HL-60 (cell line): ENCODE data around the gene AMBP.
A peak's percentile ranks its signal among the peaks of the same experiment; 100 is the strongest.

Source experiments
- DNase-seq, 2 experiments: peaks; one replicate each; pipeline ENCODE4 v3.0.0-alpha.2; 2010 to 2020; ENCODE audit warnings: low read depth in 1 of 2, low spot score in 1 of 2
- H3K27ac ChIP-seq: fragments of 250-450 bp; sonication (Bioruptor Pico); replicated peaks from 2 replicates; pipeline ENCODE4 v1.5.1; 2020; ENCODE audit warnings: mild to moderate bottlenecking, moderate library complexity
- H3K27me3 ChIP-seq: fragments of 250-450 bp; sonication (Bioruptor Pico); 2 replicates; pipeline ENCODE4 v1.5.1; 2021; ENCODE audit warnings: mild to moderate bottlenecking, moderate library complexity; ENCODE audit not compliant: insufficient read depth, poor library complexity, severe bottlenecking
- H3K4me3 ChIP-seq: replicated peaks from 2 replicates; pipeline ENCODE4 v1.5.1; 2011; ENCODE audit warnings: mild to moderate bottlenecking, control low read depth, low read length; ENCODE audit not compliant: insufficient read depth
- CTCF ChIP-seq: IDR thresholded peaks from one replicate; pipeline ENCODE4 v1.5.1; 2011; ENCODE audit warnings: low read length, control low read depth, inconsistent platforms; ENCODE audit not compliant: insufficient read depth
- GABPA ChIP-seq: IDR thresholded peaks from 2 replicates; pipeline ENCODE4 v1.6.1; 2012; ENCODE audit warnings: low read depth
- POLR2AphosphoS5 ChIP-seq: IDR thresholded peaks from 2 replicates; pipeline ENCODE4 v1.6.1; 2012; ENCODE audit warnings: low read depth
- REST ChIP-seq: IDR thresholded peaks from 2 replicates; pipeline ENCODE4 v1.6.1; 2012; ENCODE audit warnings: low read depth; ENCODE audit not compliant: insufficient replicate concordance
- SPI1 ChIP-seq: IDR thresholded peaks from 2 replicates; pipeline ENCODE4 v1.6.1; 2012; ENCODE audit warnings: low read depth, mild to moderate bottlenecking, borderline replicate concordance

The AMBP gene

GRCh38 chr9:114023961-114024360 lies 54.1 kb downstream of the AMBP start:
- TF ChIP-seq CTCF (no peak), POLR2AphosphoS5 (no peak), SPI1 (no peak)
- DNase-seq: no peak
- Histone ChIP-seq H3K27me3 (no peaks in the 10 kb centered on the region), H3K27ac (no peak overlapping the region), H3K4me3 (no peak overlapping the region)

- Histone ChIP-seq H3K4me3 (no peak overlapping the region), H3K27ac (no peak overlapping the region), H3K27me3 (no peaks in the 10 kb centered on the region)
- TF ChIP-seq SPI1 (peak; percentile 86), POLR2AphosphoS5 (no peak), REST (no peak)
- DNase-seq: peak; percentile 34 to 35
These were observed 56.5 kb downstream of the AMBP start for GRCh38 chr9:114021578-114021977.

- no peak overlapping the region for H3K4me3 ChIP-seq
- no peak for TF ChIP-seq GABPA
- no peak for TF ChIP-seq SPI1
- no peak for TF ChIP-seq POLR2AphosphoS5
- no peak for TF ChIP-seq CTCF
- no peak for TF ChIP-seq REST
- H3K27ac ChIP-seq: no peak overlapping the region
- H3K27me3 ChIP-seq: no peaks in the 10 kb centered on the region
- no peak for DNase-seq
These were observed 60.1 kb downstream of the AMBP start for GRCh38 chr9:114017741-114018715.

DNA sequence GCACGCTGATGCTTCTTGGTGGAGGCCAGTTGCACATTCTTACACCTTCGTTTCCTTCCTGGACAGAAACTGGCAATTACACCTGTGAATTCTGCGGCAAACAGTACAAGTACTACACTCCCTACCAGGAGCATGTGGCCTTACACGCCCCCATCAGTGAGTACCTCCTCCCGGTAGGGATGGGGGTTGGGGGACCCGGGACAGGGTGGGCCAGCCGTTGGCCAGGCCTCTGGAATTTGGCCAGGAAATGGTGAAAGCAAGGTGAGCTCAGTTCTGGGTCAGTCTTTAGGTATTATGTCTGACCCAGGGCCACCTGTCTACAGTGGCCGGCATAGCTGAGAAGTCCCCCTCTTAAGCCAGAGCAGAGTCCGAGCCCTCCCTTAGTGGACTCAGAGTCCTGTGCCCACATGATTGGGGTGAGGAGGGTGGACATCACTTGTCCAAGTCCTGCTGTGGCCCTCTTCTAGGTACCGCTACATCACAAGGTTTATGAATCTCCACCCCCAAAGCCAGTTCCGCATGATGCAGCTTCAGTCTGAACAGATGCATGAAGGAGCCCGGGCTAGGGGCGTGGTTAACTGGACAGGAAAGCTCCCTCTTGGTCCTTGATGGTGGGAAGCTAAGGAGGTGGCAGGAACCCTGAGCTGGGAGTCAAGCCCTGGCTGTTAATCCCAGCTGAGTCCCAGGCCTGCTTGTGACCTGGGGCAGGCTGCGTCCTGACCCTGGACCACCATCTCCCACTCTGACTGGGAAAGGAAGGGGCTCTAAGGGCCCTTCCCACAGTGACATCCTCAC lies 61.3 kb downstream of the AMBP start:
- no peaks in the 10 kb centered on the region for H3K27me3 ChIP-seq
- no peak overlapping the region for H3K27ac ChIP-seq
- no peak for DNase-seq
- TF ChIP-seq REST (no peak), CTCF (no peak), SPI1 (no peak), GABPA (no peak), POLR2AphosphoS5 (no peak)
- no peak overlapping the region for H3K4me3 ChIP-seq
